GM18873 (cell line): Measurements from ENCODE around the gene ZNF443.
"Not testable (repeated sequence)": the region's sequence is repeated elsewhere in the genome, so short reads cannot be mapped to it uniquely, and the experiment has no call there.

Source experiments
- ATAC-seq: cut with Tn5 transposase; IDR thresholded peaks from one replicate; pipeline ENCODE4 v1.9.1; 2021; ENCODE audit warnings: mild to moderate bottlenecking, moderate library complexity, moderate number of reproducible peaks; ENCODE audit not compliant: unreplicated experiment, low FRiP score

Gene ZNF443

GRCh38 chr19:12425236-12425887 lies 15.5 kb downstream of the ZNF443 start:
- ATAC-seq = no peak

GRCh38 chr19:12417273-12417672 lies 23.5 kb downstream of the ZNF443 start:
- not testable (repeated sequence) for ATAC-seq

- ATAC-seq = no peak
Measured at GRCh38 chr19:12411893-12412292, 28.9 kb downstream of the ZNF443 start.

GRCh38 chr19:12400633-12401502 lies 40.0 kb downstream of the ZNF443 start, which contains the start of gene ZNF799:
Gene ZNF799, minus strand, starts transcription at chr19:12401271. Its CDS starts 201 bp downstream, at chr19:12401070.
- ATAC-seq = peak; percentile 63

- ATAC-seq = peak; percentile 28
Measured at GRCh38 chr19:12399901-12400632, 40.8 kb downstream of the ZNF443 start.

GRCh38 chr19:12391148-12391547 lies 49.7 kb downstream of the ZNF443 start:
- ATAC-seq = not testable (repeated sequence)

- ATAC-seq = not testable (repeated sequence)
Measured at GRCh38 chr19:12386365-12386764, 54.5 kb downstream of the ZNF443 start.

- ATAC-seq = no peak
Measured at GRCh38 chr19:12380444-12380737, 60.4 kb downstream of the ZNF443 start.

- ATAC-seq = no peak
Measured at GRCh38 chr19:12379732-12380443, 60.9 kb downstream of the ZNF443 start.
